Smooth muscle cell (in vitro differentiated cells): ENCODE data around the gene ANKIB1. TPM values are rescaled to one million over a fixed set of nuclear protein-coding genes. Genes with fewer than 3 reads are reported as not detected.

Experiments used
- DNase-seq: peaks from one replicate; lab custom pipeline; 2025; ENCODE audit not compliant: unreplicated experiment; lab: John Stamatoyannopoulos, UW
- H2AFZ ChIP-seq: fragments of 200-600 bp; sonication (generic); 2 replicates; pipeline ENCODE4 v1.6.0; 2016; ENCODE audit warnings: antibody characterized with exemption, low read depth, mild to moderate bottlenecking
- H3F3A ChIP-seq: fragments of 200-600 bp; sonication (generic); 2 replicates; pipeline ENCODE4 v1.6.0; 2017; ENCODE audit warnings: antibody characterized with exemption, low read depth
- H3K27ac ChIP-seq: fragments of 200-600 bp; sonication (generic); 2 replicates; pipeline ENCODE4 v1.5.1; 2016; ENCODE audit warnings: low read depth, mild to moderate bottlenecking
- H3K27me3 ChIP-seq: fragments of 200-600 bp; sonication (generic); 2 replicates; pipeline ENCODE4 v1.6.1; 2016; ENCODE audit warnings: low read depth, mild to moderate bottlenecking
- H3K36me3 ChIP-seq: fragments of 200-600 bp; sonication (generic); 2 replicates; pipeline ENCODE4 v1.5.1; 2016; ENCODE audit warnings: low read depth
- H3K4me1 ChIP-seq: fragments of 200-600 bp; sonication (generic); 2 replicates; pipeline ENCODE4 v1.5.1; 2016; ENCODE audit warnings: low read depth
- H3K4me2 ChIP-seq: fragments of 200-600 bp; sonication (generic); 2 replicates; pipeline ENCODE4 v1.6.0; 2016; ENCODE audit warnings: mild to moderate bottlenecking
- H3K4me3 ChIP-seq: fragments of 200-600 bp; sonication (generic); 2 replicates; pipeline ENCODE4 v1.5.1; 2016; ENCODE audit warnings: mild to moderate bottlenecking
- H3K79me2 ChIP-seq: fragments of 200-600 bp; sonication (generic); 2 replicates; pipeline ENCODE4 v1.6.0; 2016; ENCODE audit warnings: low read depth, mild to moderate bottlenecking
- H3K9ac ChIP-seq: fragments of 200-600 bp; sonication (generic); 2 replicates; pipeline ENCODE4 v1.6.0; 2016; ENCODE audit warnings: low read depth
- H3K9me3 ChIP-seq: fragments of 200-600 bp; sonication (generic); replicated peaks from 2 replicates; pipeline ENCODE4 v1.5.1; 2016; ENCODE audit warnings: low read depth
- H4K20me1 ChIP-seq: fragments of 200-600 bp; sonication (generic); 2 replicates; pipeline ENCODE4 v1.6.0; 2016; ENCODE audit warnings: low read depth
- whole genome bisulfite sequencing: methylation state at CpG from one replicate; pipeline ENCODE4 v1.1.7; 2016; ENCODE audit warnings: low lambda C conversion rate; 5-methylcytosine and 5-hydroxymethylcytosine counted together
- polyA plus RNA-seq: library from polyadenylated mRNA; unstranded; fragments of >200 nt; fragmentation: Nextera tagmentation; extraction: Ambion mirVana; gene quantifications from 2 replicates; pipeline ENCODE4 v1.2.1, GENCODE V29; 2016
- total RNA-seq: library from RNA; depleted of rRNA; stranded (reverse); fragments of >200 nt; gene quantifications from 2 replicates; pipeline ENCODE4 v1.2.3, GENCODE V29; 2014
- TF ChIP-seq, protein P1 (sequence below): fragments of 200-600 bp; sonication (generic); IDR thresholded peaks from 2 replicates; pipeline ENCODE4 v1.5.1; 2017; ENCODE audit warnings: borderline replicate concordance, mild to moderate bottlenecking, antibody characterized with exemption; ENCODE audit not compliant: insufficient read depth, poor library complexity, severe bottlenecking

The ANKIB1 gene
- total and polyA plus RNA-seq, 2 experiments from 2014 or later = 12.9 to 57.4 TPM

DNA sequence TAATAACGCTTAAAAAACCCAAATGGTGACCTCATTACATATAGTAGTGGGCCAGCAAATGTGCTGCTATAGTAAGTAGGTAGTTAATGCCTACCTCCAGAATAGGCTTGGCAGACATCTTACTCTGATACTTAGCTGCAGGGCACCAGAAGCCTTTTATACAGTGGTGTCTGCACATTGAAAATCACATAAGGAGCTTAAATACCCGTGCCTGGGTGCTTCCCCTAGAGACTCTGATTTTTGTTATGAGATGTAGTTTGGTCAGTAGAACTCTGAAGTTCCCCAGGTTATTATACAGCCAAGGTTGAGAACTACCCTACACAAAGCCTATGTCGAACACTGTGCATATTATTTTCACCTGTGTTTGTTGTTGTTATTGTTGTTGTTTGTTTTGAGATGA, 47.2 kb downstream of the ANKIB1 start:
- Histone ChIP-seq H3K79me2 (peaks cover 52% of the 10 kb centered on the region), H2AFZ (no peak overlapping the region), H3K27me3 (no peaks in the 10 kb centered on the region), H3K4me3 (no peak overlapping the region), H4K20me1 (peaks cover 82% of the 10 kb centered on the region), H3K4me1 (peaks cover 3% of the 10 kb centered on the region), H3K36me3 (peaks cover 5% of the 10 kb centered on the region), H3K9me3 (no peaks in the 10 kb centered on the region), H3K9ac (no peak overlapping the region), H3K27ac (no peak overlapping the region), H3K4me2 (no peak overlapping the region), H3F3A (no peaks in the 10 kb centered on the region)
- no peak for DNase-seq
- TF ChIP-seq, protein P1, sequence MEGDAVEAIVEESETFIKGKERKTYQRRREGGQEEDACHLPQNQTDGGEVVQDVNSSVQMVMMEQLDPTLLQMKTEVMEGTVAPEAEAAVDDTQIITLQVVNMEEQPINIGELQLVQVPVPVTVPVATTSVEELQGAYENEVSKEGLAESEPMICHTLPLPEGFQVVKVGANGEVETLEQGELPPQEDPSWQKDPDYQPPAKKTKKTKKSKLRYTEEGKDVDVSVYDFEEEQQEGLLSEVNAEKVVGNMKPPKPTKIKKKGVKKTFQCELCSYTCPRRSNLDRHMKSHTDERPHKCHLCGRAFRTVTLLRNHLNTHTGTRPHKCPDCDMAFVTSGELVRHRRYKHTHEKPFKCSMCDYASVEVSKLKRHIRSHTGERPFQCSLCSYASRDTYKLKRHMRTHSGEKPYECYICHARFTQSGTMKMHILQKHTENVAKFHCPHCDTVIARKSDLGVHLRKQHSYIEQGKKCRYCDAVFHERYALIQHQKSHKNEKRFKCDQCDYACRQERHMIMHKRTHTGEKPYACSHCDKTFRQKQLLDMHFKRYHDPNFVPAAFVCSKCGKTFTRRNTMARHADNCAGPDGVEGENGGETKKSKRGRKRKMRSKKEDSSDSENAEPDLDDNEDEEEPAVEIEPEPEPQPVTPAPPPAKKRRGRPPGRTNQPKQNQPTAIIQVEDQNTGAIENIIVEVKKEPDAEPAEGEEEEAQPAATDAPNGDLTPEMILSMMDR = no peak
- WGBS = 90% methylated on average over 3 of the region's 3 CpGs

DNA sequence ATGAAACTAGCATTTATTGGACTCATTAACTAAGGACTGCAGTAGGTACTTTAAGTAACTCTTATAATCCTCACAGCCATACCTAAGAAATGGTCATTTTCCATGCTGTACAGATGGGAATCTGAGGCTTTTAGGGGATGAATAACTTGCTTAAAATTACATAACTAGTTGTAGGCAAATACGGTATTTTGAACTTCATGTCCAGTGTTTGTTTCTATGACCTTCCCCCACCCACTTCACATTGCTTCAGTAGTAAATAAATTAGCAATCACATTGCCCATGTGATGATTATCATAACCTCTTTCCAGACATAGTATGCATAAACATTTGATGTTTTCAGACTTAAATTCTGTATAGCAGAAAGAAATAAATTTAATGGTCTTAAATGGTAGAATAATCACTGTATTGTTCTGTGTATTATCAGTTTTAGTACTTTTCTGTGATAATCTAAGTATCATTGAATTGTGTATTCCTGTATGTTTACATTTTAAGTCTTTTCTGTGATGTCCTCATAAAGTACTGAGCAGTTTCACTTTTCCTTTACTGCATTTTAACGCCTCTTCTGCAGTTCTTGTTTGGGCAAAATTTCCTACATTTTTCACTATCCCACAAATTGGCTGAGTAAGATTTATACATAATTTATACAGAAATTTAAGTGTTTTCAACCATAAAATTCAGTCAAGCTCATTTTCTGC, 48.3 kb downstream of the ANKIB1 start:
- Histone ChIP-seq H3K27me3 (no peaks in the 10 kb centered on the region), H3K79me2 (peaks cover 41% of the 10 kb centered on the region), H3K4me3 (no peak overlapping the region), H3K4me1 (peaks cover 3% of the 10 kb centered on the region), H3K9ac (no peak overlapping the region), H3K9me3 (no peaks in the 10 kb centered on the region), H3F3A (no peaks in the 10 kb centered on the region), H2AFZ (no peak overlapping the region), H3K4me2 (no peak overlapping the region), H3K27ac (no peak overlapping the region), H3K36me3 (peaks cover 9% of the 10 kb centered on the region), H4K20me1 (peaks cover 73% of the 10 kb centered on the region)
- TF ChIP-seq, protein P1 = no peak
- WGBS = 96% methylated on average over 2 of the region's 2 CpGs
- no peak for DNase-seq

DNA sequence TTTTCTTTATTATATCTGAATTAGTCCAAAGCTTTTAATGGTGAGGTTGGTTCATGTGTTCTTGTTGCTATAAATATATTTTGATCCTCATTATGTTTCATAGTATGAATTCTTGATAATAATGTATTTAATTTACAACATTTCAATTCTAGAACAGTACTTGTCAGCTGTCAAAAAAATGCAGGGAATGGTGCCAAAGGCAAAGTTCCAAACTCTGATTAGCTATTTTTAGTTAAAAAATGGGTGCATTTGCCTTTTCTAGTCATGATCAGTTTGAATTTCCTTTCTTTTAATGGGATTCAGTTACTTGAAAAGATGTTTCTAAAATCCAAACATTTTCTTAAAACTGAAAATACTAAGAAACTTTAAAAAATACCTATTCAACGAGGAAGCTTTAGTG, 49.6 kb downstream of the ANKIB1 start:
- Histone ChIP-seq H4K20me1 (peaks cover 59% of the 10 kb centered on the region), H2AFZ (no peak overlapping the region), H3K4me3 (no peak overlapping the region), H3K9me3 (no peaks in the 10 kb centered on the region), H3F3A (no peaks in the 10 kb centered on the region), H3K4me1 (peaks cover 3% of the 10 kb centered on the region), H3K79me2 (peaks cover 36% of the 10 kb centered on the region), H3K9ac (no peak overlapping the region), H3K4me2 (no peak overlapping the region), H3K27me3 (no peaks in the 10 kb centered on the region), H3K27ac (no peak overlapping the region), H3K36me3 (peaks cover 13% of the 10 kb centered on the region)
- no peak for DNase-seq
- 94% methylated on average over 1 of the region's 1 CpG for WGBS
- TF ChIP-seq, protein P1 = no peak

DNA sequence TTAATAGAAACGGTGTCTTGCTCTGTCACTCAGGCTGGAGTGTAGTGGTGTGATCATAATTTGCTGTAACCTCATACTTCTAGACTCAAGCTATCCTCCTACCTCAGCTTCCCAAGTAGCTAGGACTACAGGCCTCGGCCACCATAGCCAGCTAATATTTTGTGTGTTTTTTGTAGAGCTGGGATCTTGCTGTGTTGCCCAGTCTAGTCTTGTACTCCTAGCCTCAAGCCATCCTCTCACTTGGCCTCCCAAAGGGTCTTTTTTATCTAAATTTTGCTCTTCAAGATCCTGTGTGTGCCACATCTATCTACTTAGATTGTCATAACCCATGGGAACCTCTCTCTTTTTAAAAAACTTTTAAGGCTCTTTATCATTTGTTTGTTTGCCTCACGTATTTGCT, 50.5 kb downstream of the ANKIB1 start:
- WGBS = over 99% methylated on average over 3 of the region's 3 CpGs
- Histone ChIP-seq H4K20me1 (peaks cover 51% of the 10 kb centered on the region), H2AFZ (no peak overlapping the region), H3K27ac (no peak overlapping the region), H3K4me1 (peaks cover 3% of the 10 kb centered on the region), H3K9ac (no peak overlapping the region), H3K36me3 (peaks cover 19% of the 10 kb centered on the region), H3K4me2 (no peak overlapping the region), H3K9me3 (peaks cover 4% of the 10 kb centered on the region), H3K27me3 (no peaks in the 10 kb centered on the region), H3K4me3 (no peak overlapping the region), H3K79me2 (peaks cover 28% of the 10 kb centered on the region), H3F3A (no peaks in the 10 kb centered on the region)
- DNase-seq = no peak
- TF ChIP-seq, protein P1 = no peak
